Measurements from ENCODE around the gene CSNK1D.

- TF ChIP-seq GATA2 (IDR thresholded peaks at IDR 0.05; ENCODE audit: low read depth, low read length) (no peak), GATA3 (IDR thresholded peaks at IDR 0.05; ENCODE audit: low read depth, low read length) (no peak)
Measured at GRCh38 chr17:82314727-82315605, 41.5 kb upstream of the CSNK1D start.

Data from SH-SY5Y (cell line).